ENCODE data around the gene ULK3. TPM values are rescaled to one million over a fixed set of nuclear protein-coding genes. Genes with fewer than 3 reads are reported as not detected.

The ULK3 gene
- total RNA-seq, 2 experiments from 2014 or later = 37.8 to 38.9 TPM

GRCh38 chr15:74822233-74822632 is 20.7 kb downstream of the ULK3 start:
- DNase-seq (no peak), ATAC-seq (ENCODE audit: poor library complexity) (no peak)
- no peak overlapping the region for H3K27ac Mint-ChIP-seq
- H3K4me3 ChIP-seq (ENCODE audit: low read length) = no peak overlapping the region
- H3K4me3 Mint-ChIP-seq = no peak overlapping the region
- peaks cover 5 to 11% of the 10 kb centered on the region in 2 experiments for H3K27me3 ChIP-seq (ENCODE audit: control insufficient read depth in 1 of 2, insufficient read depth in 2 of 2, low read length in 2 of 2)
- ChIA-PET CTCF (no interaction called here), POLR2A (no interaction called here)
- H3K9me3 Mint-ChIP-seq = no peaks in the 10 kb centered on the region
- H3K4me1 Mint-ChIP-seq (ENCODE audit: low read depth) = no peaks in the 10 kb centered on the region
- H3K4me1 ChIP-seq (ENCODE audit: insufficient read depth, low read length) = peaks cover 16% of the 10 kb centered on the region
- H3K27ac ChIP-seq (ENCODE audit: low read depth in 1 of 2, low read length in 2 of 2) = no peak overlapping the region
- no peaks in the 10 kb centered on the region for H3K36me3 ChIP-seq (ENCODE audit: insufficient read depth, low read length)
- no peak for TF ChIP-seq CTCF (IDR thresholded peaks at IDR 0.05)
- peaks cover 0 to 8% of the 10 kb centered on the region in 2 experiments for H3K9me3 ChIP-seq (ENCODE audit: control insufficient read depth in 1 of 2, insufficient read depth in 1 of 2, low read length in 2 of 2)
- H3K36me3 Mint-ChIP-seq (ENCODE audit: low read depth) = no peaks in the 10 kb centered on the region
- H3K27me3 Mint-ChIP-seq = peaks cover 15% of the 10 kb centered on the region
- intact Hi-C loops (cut with DNase I, micrococcal nuclease) = no loop called here

- Mint-ChIP-seq H3K36me3 (ENCODE audit: low read depth) (no peaks in the 10 kb centered on the region), H3K9me3 (no peaks in the 10 kb centered on the region), H3K27me3 (peaks cover 11% of the 10 kb centered on the region), H3K4me3 (no peak overlapping the region), H3K27ac (no peak overlapping the region), H3K4me1 (ENCODE audit: low read depth) (no peaks in the 10 kb centered on the region)
- ATAC-seq (ENCODE audit: poor library complexity) (no peak), DNase-seq (no peak)
- ChIA-PET POLR2A (no interaction called here), CTCF (no interaction called here)
- intact Hi-C loops (cut with DNase I, micrococcal nuclease) = no loop called here
- no peaks in the 10 kb centered on the region for H3K36me3 ChIP-seq (ENCODE audit: insufficient read depth, low read length)
- peaks cover under 1 to 6% of the 10 kb centered on the region in 2 experiments for H3K27me3 ChIP-seq (ENCODE audit: control insufficient read depth in 1 of 2, insufficient read depth in 2 of 2, low read length in 2 of 2)
- H3K4me1 ChIP-seq (ENCODE audit: insufficient read depth, low read length) = peaks cover 16% of the 10 kb centered on the region
- TF ChIP-seq CTCF (IDR thresholded peaks at IDR 0.05) = no peak
- no peak overlapping the region for H3K4me3 ChIP-seq (ENCODE audit: low read length)
- H3K27ac ChIP-seq (ENCODE audit: low read depth in 1 of 2, low read length in 2 of 2) = no peak overlapping the region
- peaks cover 0 to 3% of the 10 kb centered on the region in 2 experiments for H3K9me3 ChIP-seq (ENCODE audit: control insufficient read depth in 1 of 2, insufficient read depth in 1 of 2, low read length in 2 of 2)
Observed at GRCh38 chr15:74821790-74822158, 21.2 kb downstream of the ULK3 start.

GRCh38 chr15:74821091-74821789 is 21.7 kb downstream of the ULK3 start:
- POLR2A ChIA-PET = no interaction called here
- no peak for TF ChIP-seq CTCF (IDR thresholded peaks at IDR 0.05)
- Histone ChIP-seq H3K27me3 (ENCODE audit: control insufficient read depth in 1 of 2, insufficient read depth in 2 of 2, low read length in 2 of 2) (peaks cover 0 to 3% of the 10 kb centered on the region in 2 experiments), H3K9me3 (ENCODE audit: control insufficient read depth in 1 of 2, insufficient read depth in 1 of 2, low read length in 2 of 2) (no peaks in the 10 kb centered on the region), H3K4me3 (ENCODE audit: low read length) (no peak overlapping the region), H3K4me1 (ENCODE audit: insufficient read depth, low read length) (peaks cover 12% of the 10 kb centered on the region), H3K27ac (ENCODE audit: low read depth in 1 of 2, low read length in 2 of 2) (no peak overlapping the region), H3K36me3 (ENCODE audit: insufficient read depth, low read length) (no peaks in the 10 kb centered on the region)
- no peaks in the 10 kb centered on the region for H3K4me1 Mint-ChIP-seq (ENCODE audit: low read depth)
- ATAC-seq (ENCODE audit: poor library complexity) (no peak), DNase-seq (no peak)
- H3K27ac Mint-ChIP-seq = no peak overlapping the region
- H3K9me3 Mint-ChIP-seq = no peaks in the 10 kb centered on the region
- intact Hi-C loops (cut with DNase I, micrococcal nuclease) = no loop called here
- H3K27me3 Mint-ChIP-seq = peaks cover 7% of the 10 kb centered on the region
- H3K4me3 Mint-ChIP-seq = no peak overlapping the region
- CTCF ChIA-PET = no interaction called here
- H3K36me3 Mint-ChIP-seq (ENCODE audit: low read depth) = no peaks in the 10 kb centered on the region

Measured in CD4-positive, alpha-beta T cell (primary cell).